Activated CD4-positive, alpha-beta T cell treated with anti-CD3 and anti-CD28 coated beads, Interleukin-2, amount 10 ng/mL, durations not matched to agents 24 days and 14 days (primary cell): Measurements from ENCODE around the gene PFKP. TPM values are rescaled to one million over a fixed set of nuclear protein-coding genes. Genes with fewer than 3 reads are reported as not detected.
"Not testable (repeated sequence)": the region's sequence is repeated elsewhere in the genome, so short reads cannot be mapped to it uniquely, and the experiment has no call there.

Experiments
- DNase-seq: peaks from one replicate; pipeline ENCODE4 v3.0.0; 2022
- H3K27ac Mint-ChIP-seq: one replicate; pipeline ENCODE4 v1.8.0; 2022; ENCODE audit warnings: mild to moderate bottlenecking, mixed read lengths
- H3K27me3 Mint-ChIP-seq: one replicate; pipeline ENCODE4 v1.8.0; 2022; ENCODE audit warnings: mixed read lengths
- H3K36me3 Mint-ChIP-seq: one replicate; pipeline ENCODE4 v1.8.0; 2022; ENCODE audit warnings: low read depth, mild to moderate bottlenecking, mixed read lengths
- H3K4me1 Mint-ChIP-seq: one replicate; pipeline ENCODE4 v1.8.0; 2021; ENCODE audit warnings: mixed read lengths
- H3K4me3 Mint-ChIP-seq: one replicate; pipeline ENCODE4 v1.8.0; 2022; ENCODE audit warnings: mild to moderate bottlenecking, moderate library complexity, mixed read lengths
- H3K9me3 Mint-ChIP-seq: one replicate; pipeline ENCODE4 v1.8.0; 2021; ENCODE audit warnings: mixed read lengths
- intact Hi-C: fragments of 100-400 bp; cut with micrococcal nuclease; formaldehyde crosslinking; loops from one replicate; pipeline ENCODE4 v1.15.1; 2023
- total RNA-seq: library from RNA; stranded (reverse); gene quantifications from 2 replicates; pipeline ENCODE4 v1.2.3, GENCODE V29; 2022

Gene PFKP
- total RNA-seq, 1 donor from 2014 or later, result 294 TPM

DNA sequence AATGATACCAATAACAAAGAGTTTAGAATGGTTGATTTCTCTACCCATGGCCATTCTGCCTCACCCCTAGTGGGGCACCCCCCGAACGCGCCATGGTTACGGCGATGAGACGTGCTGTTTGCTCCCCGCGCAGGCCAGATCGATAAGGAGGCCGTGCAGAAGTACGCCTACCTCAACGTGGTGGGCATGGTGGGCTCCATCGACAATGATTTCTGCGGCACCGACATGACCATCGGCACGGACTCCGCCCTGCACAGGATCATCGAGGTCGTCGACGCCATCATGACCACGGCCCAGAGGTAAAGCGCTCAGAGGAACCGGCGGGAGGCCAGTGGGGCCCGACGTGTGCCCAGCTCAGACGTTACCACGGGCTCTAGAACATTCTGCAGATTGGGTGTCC lies 36.3 kb downstream of the PFKP start:
- intact Hi-C loops, result no loop called here
- Mint-ChIP-seq H3K27ac (no peak overlapping the region), H3K4me1 (peaks cover 4% of the 10 kb centered on the region), H3K36me3 (peaks cover 74% of the 10 kb centered on the region), H3K4me3 (no peak overlapping the region), H3K27me3 (no peaks in the 10 kb centered on the region), H3K9me3 (no peaks in the 10 kb centered on the region)
- DNase-seq, result no peak

GRCh38 chr10:3104251-3104918 lies 37.0 kb downstream of the PFKP start:
- no peak overlapping the region for H3K27ac Mint-ChIP-seq
- H3K4me3 Mint-ChIP-seq, result no peak overlapping the region
- peaks cover 76% of the 10 kb centered on the region for H3K36me3 Mint-ChIP-seq
- H3K27me3 Mint-ChIP-seq, result no peaks in the 10 kb centered on the region
- H3K4me1 Mint-ChIP-seq, result peaks cover 4% of the 10 kb centered on the region
- no peak for DNase-seq
- intact Hi-C loops, result no loop called here
- no peaks in the 10 kb centered on the region for H3K9me3 Mint-ChIP-seq

DNA sequence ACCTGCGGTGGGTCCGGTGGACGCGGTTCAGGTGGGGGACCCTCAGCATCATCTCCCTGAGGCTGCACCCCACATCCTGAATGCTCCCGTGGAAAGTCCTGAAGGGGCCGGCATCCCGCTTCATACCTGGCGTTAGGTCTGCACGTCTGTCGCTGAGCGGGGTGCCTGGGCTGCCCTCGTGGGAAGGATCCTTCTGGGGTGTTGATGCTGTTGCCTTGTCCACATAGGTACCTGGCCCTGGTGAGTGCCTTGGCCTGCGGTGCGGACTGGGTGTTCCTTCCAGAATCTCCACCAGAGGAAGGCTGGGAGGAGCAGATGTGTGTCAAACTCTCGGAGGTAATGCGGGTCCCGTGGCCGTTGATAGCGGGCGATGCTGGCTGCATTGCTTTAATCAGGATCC lies 37.8 kb downstream of the PFKP start:
- H3K27me3 Mint-ChIP-seq, result no peaks in the 10 kb centered on the region
- intact Hi-C loops, result no loop called here
- no peak overlapping the region for H3K27ac Mint-ChIP-seq
- H3K4me3 Mint-ChIP-seq, result no peak overlapping the region
- H3K9me3 Mint-ChIP-seq, result no peaks in the 10 kb centered on the region
- H3K4me1 Mint-ChIP-seq, result peaks cover 1% of the 10 kb centered on the region
- no peak for DNase-seq
- peaks cover 74% of the 10 kb centered on the region for H3K36me3 Mint-ChIP-seq

- no peak for DNase-seq
- Mint-ChIP-seq H3K36me3 (peaks cover 74% of the 10 kb centered on the region), H3K9me3 (no peaks in the 10 kb centered on the region), H3K27me3 (no peaks in the 10 kb centered on the region), H3K4me1 (peaks cover 1% of the 10 kb centered on the region), H3K4me3 (no peak overlapping the region), H3K27ac (no peak overlapping the region)
- intact Hi-C loops, result no loop called here
Measured at GRCh38 chr10:3105905-3106304, 38.6 kb downstream of the PFKP start.

- H3K4me1 Mint-ChIP-seq, intact Hi-C loops, DNase-seq, H3K27ac Mint-ChIP-seq, H3K9me3 Mint-ChIP-seq, H3K4me3 Mint-ChIP-seq, H3K27me3 Mint-ChIP-seq: not testable (repeated sequence)
- peaks cover 74% of the 10 kb centered on the region for H3K36me3 Mint-ChIP-seq
Measured at GRCh38 chr10:3106328-3106727, 39.0 kb downstream of the PFKP start.

DNA sequence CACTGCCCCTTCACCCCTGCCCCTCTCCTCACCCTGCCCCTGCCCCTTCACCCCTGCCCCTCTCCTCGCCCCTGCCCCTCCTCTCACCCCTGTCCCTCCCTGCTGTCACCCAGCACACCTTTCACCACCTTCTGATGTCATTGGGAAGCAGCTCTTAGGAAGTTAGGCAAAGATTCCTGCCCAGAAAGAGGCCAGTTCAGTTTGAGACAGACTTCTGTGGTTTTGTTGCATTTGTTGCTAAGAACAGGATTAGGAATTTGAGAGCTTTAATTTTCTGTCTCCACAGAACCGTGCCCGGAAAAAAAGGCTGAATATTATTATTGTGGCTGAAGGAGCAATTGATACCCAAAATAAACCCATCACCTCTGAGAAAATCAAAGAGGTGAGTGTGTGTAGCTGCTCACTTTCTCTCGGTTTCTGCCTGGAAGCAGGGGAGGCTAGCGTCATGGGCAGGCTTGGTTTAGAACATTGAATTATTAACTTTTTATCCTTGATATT lies 39.6 kb downstream of the PFKP start:
- H3K27ac Mint-ChIP-seq, result no peak overlapping the region
- peaks cover 1% of the 10 kb centered on the region for H3K4me1 Mint-ChIP-seq
- H3K9me3 Mint-ChIP-seq, result no peaks in the 10 kb centered on the region
- no peak overlapping the region for H3K4me3 Mint-ChIP-seq
- intact Hi-C loops, result no loop called here
- DNase-seq, result no peak
- H3K36me3 Mint-ChIP-seq, result peaks cover 76% of the 10 kb centered on the region
- no peaks in the 10 kb centered on the region for H3K27me3 Mint-ChIP-seq

- intact Hi-C loops, result no loop called here
- no peak overlapping the region for H3K4me3 Mint-ChIP-seq
- peaks cover 1% of the 10 kb centered on the region for H3K4me1 Mint-ChIP-seq
- H3K36me3 Mint-ChIP-seq, result peaks cover 78% of the 10 kb centered on the region
- no peaks in the 10 kb centered on the region for H3K9me3 Mint-ChIP-seq
- no peak for DNase-seq
- H3K27me3 Mint-ChIP-seq, result no peaks in the 10 kb centered on the region
- H3K27ac Mint-ChIP-seq, result no peak overlapping the region
Measured at GRCh38 chr10:3107426-3107961, 40.1 kb downstream of the PFKP start.

GRCh38 chr10:3108033-3108432 lies 40.7 kb downstream of the PFKP start:
- intact Hi-C loops, result no loop called here

GRCh38 chr10:3108575-3109105 lies 41.3 kb downstream of the PFKP start:
- Mint-ChIP-seq H3K9me3 (no peaks in the 10 kb centered on the region), H3K27me3 (no peaks in the 10 kb centered on the region), H3K27ac (no peak overlapping the region), H3K4me1 (no peaks in the 10 kb centered on the region), H3K4me3 (no peak overlapping the region), H3K36me3 (peaks cover 79% of the 10 kb centered on the region)
- no peak for DNase-seq
- intact Hi-C loops, result no loop called here

More at GRCh38 chr10:3108033-3108432, 40.7 kb downstream of the PFKP start:
- H3K27ac Mint-ChIP-seq, result no peak overlapping the region
- no peak for DNase-seq
- H3K9me3 Mint-ChIP-seq, result no peaks in the 10 kb centered on the region
- no peaks in the 10 kb centered on the region for H3K4me1 Mint-ChIP-seq
- no peaks in the 10 kb centered on the region for H3K27me3 Mint-ChIP-seq
- H3K4me3 Mint-ChIP-seq, result no peak overlapping the region
- H3K36me3 Mint-ChIP-seq, result peaks cover 80% of the 10 kb centered on the region

- intact Hi-C loops, result no loop called here
Measured at GRCh38 chr10:3109196-3109595, 41.8 kb downstream of the PFKP start.

DNA sequence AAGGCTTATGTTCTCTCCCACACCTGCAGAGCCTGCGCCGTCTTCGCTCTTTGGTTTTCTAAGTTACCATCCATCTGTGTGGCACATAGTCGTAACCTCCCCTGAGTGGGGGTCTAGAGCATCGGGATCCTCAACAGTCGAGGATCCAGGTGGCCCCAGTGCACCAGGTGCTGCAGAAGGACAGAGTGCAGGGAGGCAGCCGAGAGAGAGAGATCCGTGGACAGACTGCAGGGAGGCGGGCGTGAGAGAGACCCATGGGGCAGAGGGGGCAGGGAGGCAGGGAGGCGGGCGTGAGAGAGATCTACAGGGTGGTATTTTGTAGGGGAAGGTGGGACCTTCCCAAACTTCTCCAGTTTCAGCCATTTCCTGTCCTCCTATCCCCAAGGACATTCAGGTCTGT lies 42.3 kb downstream of the PFKP start:
- H3K27me3 Mint-ChIP-seq, result no peaks in the 10 kb centered on the region
- intact Hi-C loops, result no loop called here

More at GRCh38 chr10:3109196-3109595, 41.8 kb downstream of the PFKP start:
- no peak overlapping the region for H3K27ac Mint-ChIP-seq
- no peaks in the 10 kb centered on the region for H3K4me1 Mint-ChIP-seq
- no peak overlapping the region for H3K4me3 Mint-ChIP-seq
- H3K9me3 Mint-ChIP-seq, result no peaks in the 10 kb centered on the region
- DNase-seq, result no peak
- peaks cover 84% of the 10 kb centered on the region for H3K36me3 Mint-ChIP-seq
- no peaks in the 10 kb centered on the region for H3K27me3 Mint-ChIP-seq

GRCh38 chr10:3110782-3111620 lies 43.7 kb downstream of the PFKP start:
- DNase-seq, result no peak
- no peak overlapping the region for H3K27ac Mint-ChIP-seq
- H3K4me3 Mint-ChIP-seq, result no peak overlapping the region
- intact Hi-C loops, result no loop called here
- no peaks in the 10 kb centered on the region for H3K9me3 Mint-ChIP-seq
- peaks cover 84% of the 10 kb centered on the region for H3K36me3 Mint-ChIP-seq
- no peaks in the 10 kb centered on the region for H3K27me3 Mint-ChIP-seq
- H3K4me1 Mint-ChIP-seq, result no peaks in the 10 kb centered on the region

More for the DNA sequence above, 42.3 kb downstream of the PFKP start:
- H3K9me3 Mint-ChIP-seq, result no peaks in the 10 kb centered on the region
- H3K4me3 Mint-ChIP-seq, result no peak overlapping the region
- peaks cover 84% of the 10 kb centered on the region for H3K36me3 Mint-ChIP-seq
- no peak for DNase-seq
- no peak overlapping the region for H3K27ac Mint-ChIP-seq
- no peaks in the 10 kb centered on the region for H3K4me1 Mint-ChIP-seq

DNA sequence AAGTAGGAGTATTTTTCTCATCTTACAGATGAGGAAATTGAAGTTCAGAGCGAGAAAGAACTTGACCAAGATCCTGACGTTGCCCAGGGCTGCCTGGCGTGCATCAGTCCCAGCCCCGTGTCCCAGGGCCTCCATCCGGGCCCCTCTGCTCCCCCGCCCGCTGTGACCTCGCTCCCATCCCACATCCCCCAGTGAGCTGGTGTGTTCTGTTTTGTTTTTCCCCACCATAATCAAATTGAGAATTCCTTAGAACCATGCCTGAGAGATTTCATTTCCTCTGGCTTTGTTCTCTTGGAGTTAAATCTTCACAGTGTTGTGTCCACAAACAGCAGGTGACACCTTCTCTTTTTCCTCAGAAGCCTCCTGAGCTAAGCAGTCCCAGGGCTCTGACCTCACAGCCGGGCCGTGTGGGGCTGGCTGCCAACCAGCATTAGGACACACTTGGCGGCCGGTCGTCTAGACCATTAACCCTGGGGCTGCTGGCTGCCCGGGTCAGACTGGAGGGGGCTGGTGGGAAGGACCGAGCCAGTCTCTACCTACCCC lies 44.3 kb downstream of the PFKP start:
- H3K36me3 Mint-ChIP-seq, result peaks cover 91% of the 10 kb centered on the region
- H3K4me1 Mint-ChIP-seq, result no peaks in the 10 kb centered on the region

DNA sequence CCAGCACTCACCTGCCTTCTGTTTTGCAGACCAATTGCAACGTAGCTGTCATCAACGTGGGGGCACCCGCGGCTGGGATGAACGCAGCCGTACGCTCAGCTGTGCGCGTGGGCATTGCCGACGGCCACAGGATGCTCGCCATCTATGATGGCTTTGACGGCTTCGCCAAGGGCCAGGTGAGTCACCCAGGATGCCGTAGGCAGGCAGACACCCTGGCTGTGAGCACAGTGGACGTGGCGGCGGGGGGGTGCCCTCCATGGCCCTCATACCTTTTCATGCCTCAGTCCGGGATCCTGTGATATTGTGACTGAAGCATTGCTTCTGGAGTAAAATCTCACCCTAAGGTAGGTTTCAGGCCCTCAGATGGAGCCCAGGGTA lies 46.0 kb downstream of the PFKP start:
- Mint-ChIP-seq H3K4me3 (no peak overlapping the region), H3K9me3 (no peaks in the 10 kb centered on the region), H3K27ac (no peak overlapping the region), H3K36me3 (peaks cover 89% of the 10 kb centered on the region), H3K27me3 (no peaks in the 10 kb centered on the region), H3K4me1 (no peaks in the 10 kb centered on the region)
- DNase-seq, result no peak
- intact Hi-C loops, result no loop called here

More for the DNA sequence above, 44.3 kb downstream of the PFKP start:
- no peak overlapping the region for H3K4me3 Mint-ChIP-seq
- intact Hi-C loops, result no loop called here
- no peaks in the 10 kb centered on the region for H3K27me3 Mint-ChIP-seq
- H3K27ac Mint-ChIP-seq, result no peak overlapping the region
- DNase-seq, result no peak
- no peaks in the 10 kb centered on the region for H3K9me3 Mint-ChIP-seq
